ENCODE measurements around the gene BLOC1S5. TPM values are rescaled to one million over a fixed set of nuclear protein-coding genes. Genes with fewer than 3 reads are reported as not detected.

BLOC1S5 gene
- total and polyA plus RNA-seq, 5 donors from 2014 or later = 11.3 to 31.9 (median 28.2) TPM

- H3K4me3 Mint-ChIP-seq = peak overlapping the region in 1 of 4 donors; percentile 84
- Histone ChIP-seq H3K4me1 (ENCODE audit: control insufficient read depth, insufficient read depth, low read length, poor library complexity, severe bottlenecking) (no peaks in the 10 kb centered on the region), H3K9me3 (ENCODE audit: control insufficient read depth in 2 of 2, low read length in 2 of 2) (no peaks in the 10 kb centered on the region), H3K27ac (ENCODE audit: insufficient read depth, low read length, poor library complexity, severe bottlenecking) (peak overlapping the region; percentile 75), H3K36me3 (ENCODE audit: control insufficient read depth, insufficient read depth, low read length) (peaks cover 16% of the 10 kb centered on the region), H3K4me3 (ENCODE audit: low read depth, low read length) (peak overlapping the region; percentile 67), H3K27me3 (ENCODE audit: control insufficient read depth, insufficient read depth, low read length) (no peaks in the 10 kb centered on the region)
- H3K4me1 Mint-ChIP-seq = peaks cover 0 to 16% (median 9%) of the 10 kb centered on the region in 4 donors
- peaks cover 0 to 3% (median 0%) of the 10 kb centered on the region in 7 donors for H3K9me3 Mint-ChIP-seq
- ATAC-seq (ENCODE audit: low read depth in 2 of 2) (peak in 1 of 2 donors; percentile 85), DNase-seq (peak in 1 of 3 donors; percentile 6)
- H3K27me3 Mint-ChIP-seq = no peaks in the 10 kb centered on the region
- H3K36me3 Mint-ChIP-seq = peaks cover 35% of the 10 kb centered on the region
- H3K27ac Mint-ChIP-seq = peak overlapping the region in 1 of 3 donors; percentile 59
Observed at GRCh38 chr6:8017276-8017701, 46.9 kb downstream of the BLOC1S5 start.

GRCh38 chr6:8014947-8015346, 49.2 kb downstream of the BLOC1S5 start:
- no peak overlapping the region for H3K27ac Mint-ChIP-seq
- no peak overlapping the region for H3K27ac ChIP-seq (ENCODE audit: insufficient read depth, low read length, poor library complexity, severe bottlenecking)
- no peak for DNase-seq
- H3K4me1 ChIP-seq (ENCODE audit: control insufficient read depth, insufficient read depth, low read length, poor library complexity, severe bottlenecking) = no peaks in the 10 kb centered on the region
- no peaks in the 10 kb centered on the region for H3K9me3 Mint-ChIP-seq
- H3K27me3 ChIP-seq (ENCODE audit: control insufficient read depth, insufficient read depth, low read length) = no peaks in the 10 kb centered on the region
- ATAC-seq (ENCODE audit: low read depth in 2 of 2) = no peak
- H3K4me1 Mint-ChIP-seq = peaks cover 0 to 10% (median 7%) of the 10 kb centered on the region in 4 donors
- no peaks in the 10 kb centered on the region for H3K27me3 Mint-ChIP-seq
- H3K9me3 ChIP-seq (ENCODE audit: control insufficient read depth in 2 of 2, low read length in 2 of 2) = no peaks in the 10 kb centered on the region
- no peak overlapping the region for H3K4me3 Mint-ChIP-seq
- H3K36me3 ChIP-seq (ENCODE audit: control insufficient read depth, insufficient read depth, low read length) = peaks cover 16% of the 10 kb centered on the region
- no peak overlapping the region for H3K4me3 ChIP-seq (ENCODE audit: low read depth, low read length)
- H3K36me3 Mint-ChIP-seq = peaks cover 26% of the 10 kb centered on the region

- Mint-ChIP-seq H3K36me3 (peaks cover 27% of the 10 kb centered on the region), H3K9me3 (no peaks in the 10 kb centered on the region), H3K4me1 (peaks cover 0 to 10% (median 7%) of the 10 kb centered on the region in 4 donors), H3K27ac (no peak overlapping the region), H3K4me3 (no peak overlapping the region), H3K27me3 (no peaks in the 10 kb centered on the region)
- Histone ChIP-seq H3K36me3 (ENCODE audit: control insufficient read depth, insufficient read depth, low read length) (peaks cover 16% of the 10 kb centered on the region), H3K27ac (ENCODE audit: insufficient read depth, low read length, poor library complexity, severe bottlenecking) (no peak overlapping the region), H3K4me3 (ENCODE audit: low read depth, low read length) (no peak overlapping the region), H3K9me3 (ENCODE audit: control insufficient read depth in 2 of 2, low read length in 2 of 2) (no peaks in the 10 kb centered on the region), H3K27me3 (ENCODE audit: control insufficient read depth, insufficient read depth, low read length) (no peaks in the 10 kb centered on the region), H3K4me1 (ENCODE audit: control insufficient read depth, insufficient read depth, low read length, poor library complexity, severe bottlenecking) (no peaks in the 10 kb centered on the region)
- DNase-seq (no peak), ATAC-seq (ENCODE audit: low read depth in 2 of 2) (no peak)
Observed at GRCh38 chr6:8013763-8014162, 50.4 kb downstream of the BLOC1S5 start.

GRCh38 chr6:8006208-8006607, 58.0 kb downstream of the BLOC1S5 start:
- DNase-seq (peak in 2 of 3 donors; percentile 9 to 43), ATAC-seq (ENCODE audit: low read depth in 2 of 2) (no peak)
- H3K4me3 ChIP-seq (ENCODE audit: low read depth, low read length) = no peak overlapping the region

GRCh38 chr6:8005136-8005535, 59.1 kb downstream of the BLOC1S5 start:
- no peak for DNase-seq
- Mint-ChIP-seq H3K27me3 (no peaks in the 10 kb centered on the region), H3K9me3 (no peaks in the 10 kb centered on the region), H3K36me3 (peaks cover 3% of the 10 kb centered on the region), H3K4me3 (no peak overlapping the region), H3K4me1 (peaks cover 0 to 5% (median 4%) of the 10 kb centered on the region in 4 donors), H3K27ac (no peak overlapping the region)
- H3K4me1 ChIP-seq (ENCODE audit: control insufficient read depth, insufficient read depth, low read length, poor library complexity, severe bottlenecking) = no peaks in the 10 kb centered on the region
- no peaks in the 10 kb centered on the region for H3K36me3 ChIP-seq (ENCODE audit: control insufficient read depth, insufficient read depth, low read length)
- no peaks in the 10 kb centered on the region for H3K9me3 ChIP-seq (ENCODE audit: control insufficient read depth in 2 of 2, low read length in 2 of 2)
- no peaks in the 10 kb centered on the region for H3K27me3 ChIP-seq (ENCODE audit: control insufficient read depth, insufficient read depth, low read length)
- no peak overlapping the region for H3K4me3 ChIP-seq (ENCODE audit: low read depth, low read length)
- no peak for ATAC-seq (ENCODE audit: low read depth in 2 of 2)
- no peak overlapping the region for H3K27ac ChIP-seq (ENCODE audit: insufficient read depth, low read length, poor library complexity, severe bottlenecking)

More at GRCh38 chr6:8006208-8006607, 58.0 kb downstream of the BLOC1S5 start:
- Mint-ChIP-seq H3K36me3 (peaks cover 4% of the 10 kb centered on the region), H3K27ac (no peak overlapping the region), H3K4me3 (no peak overlapping the region), H3K27me3 (no peaks in the 10 kb centered on the region), H3K4me1 (peaks cover 0 to 5% (median 4%) of the 10 kb centered on the region in 4 donors), H3K9me3 (no peaks in the 10 kb centered on the region)
- Histone ChIP-seq H3K27me3 (ENCODE audit: control insufficient read depth, insufficient read depth, low read length) (no peaks in the 10 kb centered on the region), H3K27ac (ENCODE audit: insufficient read depth, low read length, poor library complexity, severe bottlenecking) (no peak overlapping the region), H3K4me1 (ENCODE audit: control insufficient read depth, insufficient read depth, low read length, poor library complexity, severe bottlenecking) (no peaks in the 10 kb centered on the region), H3K9me3 (ENCODE audit: control insufficient read depth in 2 of 2, low read length in 2 of 2) (no peaks in the 10 kb centered on the region), H3K36me3 (ENCODE audit: control insufficient read depth, insufficient read depth, low read length) (no peaks in the 10 kb centered on the region)

- Mint-ChIP-seq H3K36me3 (no peaks in the 10 kb centered on the region), H3K9me3 (no peaks in the 10 kb centered on the region), H3K4me1 (peaks cover 0 to 5% (median 4%) of the 10 kb centered on the region in 4 donors), H3K4me3 (no peak overlapping the region), H3K27me3 (no peaks in the 10 kb centered on the region), H3K27ac (no peak overlapping the region)
- Histone ChIP-seq H3K9me3 (ENCODE audit: control insufficient read depth in 2 of 2, low read length in 2 of 2) (no peaks in the 10 kb centered on the region), H3K4me1 (ENCODE audit: control insufficient read depth, insufficient read depth, low read length, poor library complexity, severe bottlenecking) (no peaks in the 10 kb centered on the region), H3K27me3 (ENCODE audit: control insufficient read depth, insufficient read depth, low read length) (no peaks in the 10 kb centered on the region), H3K4me3 (ENCODE audit: low read depth, low read length) (no peak overlapping the region), H3K27ac (ENCODE audit: insufficient read depth, low read length, poor library complexity, severe bottlenecking) (no peak overlapping the region), H3K36me3 (ENCODE audit: control insufficient read depth, insufficient read depth, low read length) (no peaks in the 10 kb centered on the region)
- ATAC-seq (ENCODE audit: low read depth in 2 of 2) (no peak), DNase-seq (no peak)
Observed at GRCh38 chr6:8000636-8001035, 63.6 kb downstream of the BLOC1S5 start.

- Histone ChIP-seq H3K36me3 (ENCODE audit: control insufficient read depth, insufficient read depth, low read length) (no peaks in the 10 kb centered on the region), H3K27me3 (ENCODE audit: control insufficient read depth, insufficient read depth, low read length) (no peaks in the 10 kb centered on the region), H3K9me3 (ENCODE audit: control insufficient read depth in 2 of 2, low read length in 2 of 2) (no peaks in the 10 kb centered on the region), H3K4me1 (ENCODE audit: control insufficient read depth, insufficient read depth, low read length, poor library complexity, severe bottlenecking) (no peaks in the 10 kb centered on the region), H3K4me3 (ENCODE audit: low read depth, low read length) (no peak overlapping the region), H3K27ac (ENCODE audit: insufficient read depth, low read length, poor library complexity, severe bottlenecking) (no peak overlapping the region)
- no peaks in the 10 kb centered on the region for H3K9me3 Mint-ChIP-seq
- H3K27me3 Mint-ChIP-seq = no peaks in the 10 kb centered on the region
- no peaks in the 10 kb centered on the region for H3K36me3 Mint-ChIP-seq
- ATAC-seq (ENCODE audit: low read depth in 2 of 2) (no peak), DNase-seq (no peak)
- H3K27ac Mint-ChIP-seq = no peak overlapping the region
- H3K4me3 Mint-ChIP-seq = no peak overlapping the region
- peaks cover 0 to 3% (median 2%) of the 10 kb centered on the region in 4 donors for H3K4me1 Mint-ChIP-seq
Observed at GRCh38 chr6:8000188-8000596, 64.0 kb downstream of the BLOC1S5 start.

- Mint-ChIP-seq H3K27ac (no peak overlapping the region), H3K36me3 (no peaks in the 10 kb centered on the region), H3K27me3 (no peaks in the 10 kb centered on the region), H3K4me1 (no peaks in the 10 kb centered on the region), H3K4me3 (no peak overlapping the region), H3K9me3 (no peaks in the 10 kb centered on the region)
- H3K27ac ChIP-seq (ENCODE audit: insufficient read depth, low read length, poor library complexity, severe bottlenecking) = no peak overlapping the region
- no peaks in the 10 kb centered on the region for H3K36me3 ChIP-seq (ENCODE audit: control insufficient read depth, insufficient read depth, low read length)
- H3K4me3 ChIP-seq (ENCODE audit: low read depth, low read length) = no peak overlapping the region
- H3K4me1 ChIP-seq (ENCODE audit: control insufficient read depth, insufficient read depth, low read length, poor library complexity, severe bottlenecking) = no peaks in the 10 kb centered on the region
- H3K9me3 ChIP-seq (ENCODE audit: control insufficient read depth in 2 of 2, low read length in 2 of 2) = no peaks in the 10 kb centered on the region
- H3K27me3 ChIP-seq (ENCODE audit: control insufficient read depth, insufficient read depth, low read length) = no peaks in the 10 kb centered on the region
- DNase-seq = no peak
- no peak for ATAC-seq (ENCODE audit: low read depth in 2 of 2)
Observed at GRCh38 chr6:7999201-7999600, 65.0 kb downstream of the BLOC1S5 start.

All from CD4-positive, CD25-positive, alpha-beta regulatory T cell (primary cell).